ENCODE data around the gene BTG3. TPM values are rescaled to one million over a fixed set of nuclear protein-coding genes. Genes with fewer than 3 reads are reported as not detected.

The BTG3 gene
- total and polyA plus RNA-seq, 10 of the 15 experiments (the other 5 are each of a cell fraction or from before 2014, with no cell fraction given), result 15.7 to 74.4 (median 34.8) TPM

GRCh38 chr21:17644186-17644585 is 31.5 kb upstream of the BTG3 start (continued):
- TF ChIP-seq, protein P1, sequence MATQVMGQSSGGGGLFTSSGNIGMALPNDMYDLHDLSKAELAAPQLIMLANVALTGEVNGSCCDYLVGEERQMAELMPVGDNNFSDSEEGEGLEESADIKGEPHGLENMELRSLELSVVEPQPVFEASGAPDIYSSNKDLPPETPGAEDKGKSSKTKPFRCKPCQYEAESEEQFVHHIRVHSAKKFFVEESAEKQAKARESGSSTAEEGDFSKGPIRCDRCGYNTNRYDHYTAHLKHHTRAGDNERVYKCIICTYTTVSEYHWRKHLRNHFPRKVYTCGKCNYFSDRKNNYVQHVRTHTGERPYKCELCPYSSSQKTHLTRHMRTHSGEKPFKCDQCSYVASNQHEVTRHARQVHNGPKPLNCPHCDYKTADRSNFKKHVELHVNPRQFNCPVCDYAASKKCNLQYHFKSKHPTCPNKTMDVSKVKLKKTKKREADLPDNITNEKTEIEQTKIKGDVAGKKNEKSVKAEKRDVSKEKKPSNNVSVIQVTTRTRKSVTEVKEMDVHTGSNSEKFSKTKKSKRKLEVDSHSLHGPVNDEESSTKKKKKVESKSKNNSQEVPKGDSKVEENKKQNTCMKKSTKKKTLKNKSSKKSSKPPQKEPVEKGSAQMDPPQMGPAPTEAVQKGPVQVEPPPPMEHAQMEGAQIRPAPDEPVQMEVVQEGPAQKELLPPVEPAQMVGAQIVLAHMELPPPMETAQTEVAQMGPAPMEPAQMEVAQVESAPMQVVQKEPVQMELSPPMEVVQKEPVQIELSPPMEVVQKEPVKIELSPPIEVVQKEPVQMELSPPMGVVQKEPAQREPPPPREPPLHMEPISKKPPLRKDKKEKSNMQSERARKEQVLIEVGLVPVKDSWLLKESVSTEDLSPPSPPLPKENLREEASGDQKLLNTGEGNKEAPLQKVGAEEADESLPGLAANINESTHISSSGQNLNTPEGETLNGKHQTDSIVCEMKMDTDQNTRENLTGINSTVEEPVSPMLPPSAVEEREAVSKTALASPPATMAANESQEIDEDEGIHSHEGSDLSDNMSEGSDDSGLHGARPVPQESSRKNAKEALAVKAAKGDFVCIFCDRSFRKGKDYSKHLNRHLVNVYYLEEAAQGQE (IDR thresholded peaks at IDR 0.05; ENCODE audit: low read depth, low read length), result no peak
- no peak for TF ChIP-seq EED (IDR thresholded peaks at IDR 0.05; ENCODE audit: low read depth)
- no peak for TF ChIP-seq RCOR1 (conservative IDR thresholded peaks at IDR 0.05; ENCODE audit: low read depth, low read length)

DNA sequence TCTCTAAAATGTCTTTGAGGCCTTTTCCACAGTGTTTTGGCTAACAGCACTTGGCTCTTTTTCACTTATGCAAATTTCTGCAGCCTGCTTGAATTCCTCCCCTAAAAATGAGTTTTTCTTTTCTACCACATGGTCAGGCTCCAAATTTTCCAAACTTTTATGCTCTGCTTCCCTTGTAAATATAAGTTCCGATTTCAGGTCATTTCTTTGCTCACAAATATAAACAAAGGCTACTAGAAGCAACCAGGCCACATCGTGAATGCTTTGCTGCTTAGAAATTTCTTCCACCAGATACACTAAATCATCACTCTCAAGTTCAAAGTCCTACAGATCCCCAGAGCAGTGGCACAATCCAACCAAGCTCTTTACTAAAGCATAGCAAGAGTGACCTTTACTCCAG is 28.1 kb upstream of the BTG3 start:
- CTCF ChIA-PET, result no interaction called here
- RAD21 ChIA-PET (ENCODE audit: unreplicated experiment), result no interaction called here
- TF ChIP-seq ZNF622 (IDR thresholded peaks at IDR 0.05), result no peak
- TF ChIP-seq KDM1A (IDR thresholded peaks at IDR 0.05; ENCODE audit: borderline replicate concordance), result no peak
- no peak for TF ChIP-seq ZNF274 (IDR thresholded peaks at IDR 0.05; ENCODE audit: insufficient read depth, insufficient read length)
- no peak for TF ChIP-seq MTA3 (IDR thresholded peaks at IDR 0.05; ENCODE audit: borderline replicate concordance, low read length)
- TF ChIP-seq NFXL1 (IDR thresholded peaks at IDR 0.05; ENCODE audit: borderline replicate concordance), result no peak
- TF ChIP-seq HCFC1 (IDR thresholded peaks at IDR 0.05; ENCODE audit: low read length), result no peak
- no peak for TF ChIP-seq NBN (IDR thresholded peaks at IDR 0.05)
- TF ChIP-seq, protein P2, sequence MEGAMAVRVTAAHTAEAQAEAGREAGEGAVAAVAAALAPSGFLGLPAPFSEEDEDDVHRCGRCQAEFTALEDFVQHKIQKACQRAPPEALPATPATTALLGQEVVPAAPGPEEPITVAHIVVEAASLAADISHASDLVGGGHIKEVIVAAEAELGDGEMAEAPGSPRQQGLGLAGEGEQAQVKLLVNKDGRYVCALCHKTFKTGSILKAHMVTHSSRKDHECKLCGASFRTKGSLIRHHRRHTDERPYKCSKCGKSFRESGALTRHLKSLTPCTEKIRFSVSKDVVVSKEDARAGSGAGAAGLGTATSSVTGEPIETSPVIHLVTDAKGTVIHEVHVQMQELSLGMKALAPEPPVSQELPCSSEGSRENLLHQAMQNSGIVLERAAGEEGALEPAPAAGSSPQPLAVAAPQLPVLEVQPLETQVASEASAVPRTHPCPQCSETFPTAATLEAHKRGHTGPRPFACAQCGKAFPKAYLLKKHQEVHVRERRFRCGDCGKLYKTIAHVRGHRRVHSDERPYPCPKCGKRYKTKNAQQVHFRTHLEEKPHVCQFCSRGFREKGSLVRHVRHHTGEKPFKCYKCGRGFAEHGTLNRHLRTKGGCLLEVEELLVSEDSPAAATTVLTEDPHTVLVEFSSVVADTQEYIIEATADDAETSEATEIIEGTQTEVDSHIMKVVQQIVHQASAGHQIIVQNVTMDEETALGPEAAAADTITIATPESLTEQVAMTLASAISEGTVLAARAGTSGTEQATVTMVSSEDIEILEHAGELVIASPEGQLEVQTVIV (IDR thresholded peaks at IDR 0.05; ENCODE audit: borderline replicate concordance, partially characterized antibody), result no peak
- TF ChIP-seq, protein P3, sequence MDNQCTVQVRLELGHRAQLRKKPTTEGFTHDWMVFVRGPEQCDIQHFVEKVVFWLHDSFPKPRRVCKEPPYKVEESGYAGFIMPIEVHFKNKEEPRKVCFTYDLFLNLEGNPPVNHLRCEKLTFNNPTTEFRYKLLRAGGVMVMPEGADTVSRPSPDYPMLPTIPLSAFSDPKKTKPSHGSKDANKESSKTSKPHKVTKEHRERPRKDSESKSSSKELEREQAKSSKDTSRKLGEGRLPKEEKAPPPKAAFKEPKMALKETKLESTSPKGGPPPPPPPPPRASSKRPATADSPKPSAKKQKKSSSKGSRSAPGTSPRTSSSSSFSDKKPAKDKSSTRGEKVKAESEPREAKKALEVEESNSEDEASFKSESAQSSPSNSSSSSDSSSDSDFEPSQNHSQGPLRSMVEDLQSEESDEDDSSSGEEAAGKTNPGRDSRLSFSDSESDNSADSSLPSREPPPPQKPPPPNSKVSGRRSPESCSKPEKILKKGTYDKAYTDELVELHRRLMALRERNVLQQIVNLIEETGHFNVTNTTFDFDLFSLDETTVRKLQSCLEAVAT (IDR thresholded peaks at IDR 0.05), result no peak
- TF ChIP-seq NFIC (IDR thresholded peaks at IDR 0.05; ENCODE audit: low read depth, low read length), result no peak
- no peak for TF ChIP-seq YY1 (IDR thresholded peaks at IDR 0.05; ENCODE audit: low read depth, low read length)
- TF ChIP-seq GATAD2B (conservative IDR thresholded peaks at IDR 0.05; ENCODE audit: low read depth), result no peak
- TF ChIP-seq RAD21 (IDR thresholded peaks at IDR 0.05; ENCODE audit: insufficient read depth, low read depth, low read length), result no peak
- no peak for TF ChIP-seq STAT1 (conservative IDR thresholded peaks at IDR 0.05)
- no peak for TF ChIP-seq RUNX3 (IDR thresholded peaks at IDR 0.05; ENCODE audit: low read length)

More for the DNA sequence above, 28.1 kb upstream of the BTG3 start:
- Histone ChIP-seq H3K9ac (ENCODE audit: control insufficient read depth, insufficient read depth, low read length) (no peak overlapping the region), H3K4me2 (ENCODE audit: control insufficient read depth, insufficient read depth) (no peak overlapping the region), H3K27ac (ENCODE audit: control insufficient read depth, insufficient read depth) (no peak overlapping the region), H4K20me1 (ENCODE audit: control insufficient read depth, insufficient read depth) (no peaks in the 10 kb centered on the region), H3K4me3 (no peak overlapping the region), H3K4me1 (ENCODE audit: control insufficient read depth, insufficient read depth, low read length) (no peaks in the 10 kb centered on the region), H3K9me3 (replicated peaks; ENCODE audit: control insufficient read depth, insufficient read depth, low read length) (no peaks in the 10 kb centered on the region), H2AFZ (ENCODE audit: control insufficient read depth, low read depth, low read length) (no peak overlapping the region), H3K27me3 (replicated peaks in 1 of 2; ENCODE audit: control insufficient read depth in 2 of 2, insufficient read depth in 2 of 2, low read length in 1 of 2) (no peaks in the 10 kb centered on the region), H3K36me3 (ENCODE audit: control insufficient read depth in 2 of 2, insufficient read depth in 2 of 2, low read length in 1 of 2) (no peaks in the 10 kb centered on the region), H3K79me2 (ENCODE audit: control insufficient read depth, insufficient read depth, low read length) (no peaks in the 10 kb centered on the region)
- no TSS peak for BruUV-seq (replicated peaks)
- SMC1A ChIA-PET (ENCODE audit: uncharacterized antibody, unreplicated experiment), result no interaction called here
- POLR2A ChIA-PET, result no interaction called here
- 40% methylated on average over 2 of the region's 2 CpGs for WGBS (ENCODE audit: insufficient coverage, insufficient replicate concordance, low lambda C conversion rate, missing lambda C conversion rate)
- FAIRE-seq (no peak), DNase-seq (ENCODE audit: low read depth, low spot score) (no peak), ATAC-seq (no peak)
- in situ Hi-C loops (cut with MboI), result no loop called here
- intact Hi-C loops (cut with micrococcal nuclease; ENCODE audit: unreplicated experiment), result no loop called here

Measured in GM12878 (cell line).